ENCODE data around the gene MARCHF2.

Gene MARCHF2

DNA sequence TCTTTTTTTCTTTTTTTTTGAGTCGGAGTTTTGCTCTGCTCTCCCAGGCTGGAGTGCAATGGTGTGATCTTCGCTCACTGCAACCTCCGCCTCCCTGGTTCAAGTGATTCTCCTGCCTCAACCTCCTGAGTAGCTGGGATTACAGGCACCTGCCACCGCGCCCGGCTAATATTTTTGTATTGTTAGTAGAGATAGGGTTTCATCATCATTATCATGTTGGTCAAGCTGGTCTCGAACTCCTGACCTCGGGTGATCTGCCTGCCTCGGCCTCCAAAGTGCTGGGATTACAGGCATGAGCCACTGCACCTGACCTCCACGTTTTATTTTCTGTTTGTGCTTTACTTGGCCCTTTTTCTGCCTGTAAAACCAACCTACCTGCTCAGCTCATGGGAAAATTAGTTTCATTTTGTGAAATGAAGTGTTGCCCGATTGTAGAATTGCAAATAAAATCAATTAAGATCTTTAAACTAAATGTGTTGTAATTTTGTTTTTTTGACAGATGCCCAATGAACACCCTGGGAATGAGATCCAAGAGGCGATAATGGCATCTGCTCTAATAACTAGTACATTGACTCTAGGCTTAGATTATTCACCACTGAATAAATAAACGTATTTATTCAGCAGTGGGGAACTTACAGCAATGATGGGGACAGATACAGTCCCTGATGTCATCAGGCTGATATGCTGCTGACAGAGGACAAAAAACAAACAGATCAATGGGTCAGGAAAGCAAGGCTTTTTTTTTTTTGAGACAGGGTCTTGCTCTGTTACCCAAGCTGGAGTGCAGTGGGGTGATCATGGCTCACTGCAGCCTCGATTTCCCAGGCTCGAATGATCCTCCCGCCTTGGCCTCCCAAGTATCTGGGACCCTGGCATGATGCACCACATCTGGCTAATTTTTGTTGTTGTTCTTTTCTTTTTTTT, 25.2 kb upstream of the MARCHF2 start:
- in situ Hi-C loops (cut with MboI; ENCODE audit: low sequenced_read_pairs): no loop called here

DNA sequence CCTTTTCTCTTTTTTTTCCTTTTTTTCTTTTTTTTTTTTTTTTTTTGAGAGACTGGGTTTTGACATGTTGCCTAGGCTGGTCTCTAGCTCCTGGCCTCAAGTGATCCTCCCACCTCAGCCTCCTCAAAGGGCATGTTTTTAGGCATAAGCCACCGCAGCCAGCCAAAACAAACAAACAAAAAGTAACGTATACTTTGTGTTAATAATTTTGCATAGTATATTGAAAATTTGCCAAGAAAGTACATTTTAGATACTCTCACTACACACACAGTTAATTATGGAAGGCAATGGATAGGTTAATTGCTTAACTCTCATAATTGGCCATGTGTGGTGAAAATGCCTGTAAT, 24.5 kb upstream of the MARCHF2 start:
- in situ Hi-C loops (cut with MboI; ENCODE audit: low sequenced_read_pairs): no loop called here

DNA sequence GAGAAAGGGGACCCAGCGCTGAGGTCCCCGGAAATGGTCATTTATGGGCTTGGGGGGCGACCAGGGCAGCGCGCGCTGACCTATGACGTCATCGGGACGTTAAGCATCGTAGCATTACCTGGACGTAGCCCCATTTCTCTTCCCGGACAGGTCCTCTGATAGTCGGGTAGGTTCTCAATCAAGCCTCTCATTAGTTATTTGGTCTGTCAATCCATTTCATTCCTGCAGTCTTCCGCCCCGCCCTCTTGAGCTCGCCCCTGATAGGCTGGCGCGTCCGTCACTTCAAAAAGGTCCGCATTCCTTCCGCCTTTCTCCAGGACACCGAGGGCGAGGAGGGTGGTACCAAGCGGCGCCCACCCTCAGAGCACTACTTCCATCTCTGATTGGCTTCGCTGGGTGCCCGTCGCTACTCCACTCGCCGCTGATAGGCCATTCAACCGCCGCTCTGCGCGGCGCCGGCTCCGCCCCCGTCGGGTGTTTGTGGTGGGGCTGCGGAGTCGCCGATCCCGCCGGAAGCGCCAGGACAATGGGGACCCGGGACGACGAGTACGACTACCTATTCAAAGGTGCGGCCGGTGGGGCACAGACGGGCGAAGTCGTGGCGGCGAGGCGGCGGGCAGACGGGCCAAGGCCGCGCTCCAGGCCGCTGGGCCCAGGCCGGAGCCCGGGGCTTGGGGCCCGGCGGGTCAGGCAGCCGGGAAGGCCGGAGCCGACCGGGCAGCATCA, 23.1 kb upstream of the MARCHF2 start, which contains the start of gene RAB11B:
Gene RAB11B (plus strand): TSS at position 470 of the 726 bp plus-strand sequence. CDS start 57 bp downstream, at position 527.
- in situ Hi-C loops (cut with MboI; ENCODE audit: low sequenced_read_pairs): no loop called here

DNA sequence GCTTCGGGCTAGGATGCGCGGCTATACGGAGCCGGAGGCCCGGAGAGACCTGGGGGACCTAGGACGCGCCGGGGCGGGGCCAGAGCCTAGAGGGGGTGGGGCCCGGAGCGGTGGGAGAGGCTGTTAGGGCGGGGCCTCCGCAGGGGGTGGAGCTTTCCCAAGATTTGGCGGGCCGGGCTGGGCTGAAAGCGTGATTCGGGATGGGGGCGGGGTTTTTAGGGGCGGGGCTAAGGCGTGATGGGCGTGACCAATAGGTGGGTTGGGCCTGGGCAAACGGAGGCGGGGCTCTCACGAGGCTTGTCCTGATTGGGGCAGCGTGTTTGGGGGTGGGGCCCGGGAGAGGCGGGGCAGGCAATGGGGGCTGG, 22.5 kb upstream of the MARCHF2 start:
- in situ Hi-C loops (cut with MboI; ENCODE audit: low sequenced_read_pairs): no loop called here

DNA sequence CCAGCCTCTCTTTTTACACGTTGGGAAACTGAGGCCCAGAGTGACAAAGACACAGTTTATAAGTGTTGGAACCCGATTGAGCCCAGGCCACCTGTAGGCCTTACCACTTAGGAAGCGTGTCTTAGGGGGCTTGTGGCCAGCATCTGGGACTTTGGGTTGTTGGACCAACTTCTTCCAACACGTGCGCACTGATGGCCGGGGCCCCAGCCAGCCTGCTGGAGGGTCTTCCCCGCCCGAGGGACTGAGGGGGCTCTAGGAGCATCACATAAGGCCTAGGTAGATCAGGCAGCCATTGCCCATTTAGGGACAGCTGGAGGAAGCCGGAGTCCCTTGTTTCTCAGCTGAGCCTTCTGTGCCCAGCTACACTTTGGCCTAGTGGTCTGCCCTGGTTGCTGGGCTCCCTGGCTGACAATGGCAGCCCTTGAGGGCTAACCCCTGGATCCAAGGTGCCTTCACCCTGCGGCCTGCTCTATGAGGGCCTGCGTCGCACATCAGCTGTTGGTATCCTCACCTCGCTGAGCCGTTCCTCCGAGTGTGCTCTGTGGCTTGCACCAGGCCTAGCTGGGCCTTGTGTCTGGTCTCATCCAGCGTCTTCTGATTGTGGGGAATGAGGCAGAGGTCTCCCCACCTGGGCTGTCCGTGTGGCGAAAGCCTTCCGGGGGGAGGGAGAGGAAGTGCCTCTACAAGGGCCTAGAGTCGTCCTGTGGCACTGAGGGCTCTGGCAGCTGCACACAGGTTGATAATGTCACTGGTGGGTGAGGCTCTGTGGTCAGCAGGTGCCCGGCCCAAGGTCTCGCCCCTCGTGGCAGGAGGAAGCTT, 21.7 kb upstream of the MARCHF2 start:
- in situ Hi-C loops (cut with MboI; ENCODE audit: low sequenced_read_pairs): no loop called here

DNA sequence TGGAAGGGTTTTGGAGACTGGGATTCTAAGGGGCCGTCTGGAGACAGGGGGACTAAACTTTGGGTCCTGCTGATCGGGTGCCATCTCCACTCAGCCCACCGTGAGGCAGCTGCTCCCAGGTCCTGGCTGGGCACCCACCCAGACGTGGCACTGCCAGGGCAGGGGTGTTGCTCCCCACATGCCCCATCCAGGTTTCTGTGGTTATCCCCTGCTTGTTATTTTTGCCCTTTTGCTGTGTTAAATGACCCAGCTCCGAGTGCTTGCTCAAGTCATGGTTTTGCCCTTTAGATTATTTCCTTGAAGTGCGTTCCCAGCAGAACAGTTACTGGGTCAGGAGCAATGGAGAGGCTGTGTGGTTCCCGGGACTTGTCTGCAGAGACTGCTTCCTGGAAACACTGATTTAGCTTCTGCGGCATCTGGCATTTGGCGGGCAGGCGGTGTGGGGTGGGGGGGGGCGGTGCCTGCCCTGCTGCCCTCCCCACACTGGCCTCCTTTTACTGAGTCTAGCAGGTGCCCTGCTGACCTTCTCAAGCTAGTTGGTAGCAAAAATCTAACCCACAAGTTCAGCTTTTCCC, 21.0 kb upstream of the MARCHF2 start:
- in situ Hi-C loops (cut with MboI; ENCODE audit: low sequenced_read_pairs): no loop called here

DNA sequence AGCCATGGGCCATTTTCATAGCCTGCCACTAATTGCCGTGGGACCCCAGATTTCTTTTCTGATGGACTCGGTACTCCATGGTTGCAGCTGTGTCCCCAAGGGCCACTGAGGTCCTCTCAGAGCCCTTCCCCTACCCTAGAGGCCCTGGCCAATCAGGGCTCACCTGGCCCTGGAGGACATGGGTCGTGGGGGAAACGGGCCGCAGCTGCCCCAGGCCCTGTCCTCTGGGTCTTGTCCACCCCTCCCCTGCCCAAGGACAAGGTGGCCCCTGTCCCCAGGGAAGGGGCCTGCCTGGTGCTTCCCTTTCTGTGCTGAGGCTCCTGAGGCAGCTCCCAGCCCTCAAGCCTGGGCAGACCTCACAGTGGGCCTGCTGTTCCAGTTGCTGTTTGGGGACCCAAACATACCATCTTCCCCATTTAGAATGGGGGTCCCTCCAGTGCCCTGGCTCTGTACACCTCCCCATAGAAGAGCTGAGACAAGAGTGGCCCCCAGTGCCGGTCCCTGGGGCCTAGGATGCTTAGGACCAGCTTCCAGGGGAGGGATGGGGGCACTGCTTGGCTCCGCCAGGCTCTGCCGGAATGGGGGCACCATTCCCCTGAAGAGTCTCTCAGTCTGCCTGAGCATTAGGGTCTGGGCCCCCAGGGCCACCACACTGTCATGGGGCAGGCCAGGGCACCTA, 19.8 kb upstream of the MARCHF2 start:
- in situ Hi-C loops (cut with MboI; ENCODE audit: low sequenced_read_pairs): no loop called here

DNA sequence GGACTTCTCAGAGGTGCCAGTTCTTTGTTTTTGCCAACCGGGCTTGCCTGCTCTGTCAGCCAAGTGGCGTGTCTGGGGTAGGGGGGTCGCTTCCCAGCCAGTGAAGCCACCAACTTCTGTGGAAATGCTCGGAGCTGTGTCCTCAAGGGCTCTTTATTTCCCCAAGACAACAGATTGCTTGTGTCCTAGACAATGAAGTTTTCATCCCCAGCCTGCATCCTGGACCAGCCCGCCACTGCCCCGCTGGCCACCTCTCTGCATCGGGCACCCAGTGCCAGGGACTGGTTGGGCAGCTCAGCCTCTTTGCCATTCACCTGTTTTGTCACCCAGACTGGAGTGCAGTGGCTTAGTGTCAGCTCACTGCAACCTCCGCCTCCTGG, 19.2 kb upstream of the MARCHF2 start:
- in situ Hi-C loops (cut with MboI; ENCODE audit: low sequenced_read_pairs): no loop called here

DNA sequence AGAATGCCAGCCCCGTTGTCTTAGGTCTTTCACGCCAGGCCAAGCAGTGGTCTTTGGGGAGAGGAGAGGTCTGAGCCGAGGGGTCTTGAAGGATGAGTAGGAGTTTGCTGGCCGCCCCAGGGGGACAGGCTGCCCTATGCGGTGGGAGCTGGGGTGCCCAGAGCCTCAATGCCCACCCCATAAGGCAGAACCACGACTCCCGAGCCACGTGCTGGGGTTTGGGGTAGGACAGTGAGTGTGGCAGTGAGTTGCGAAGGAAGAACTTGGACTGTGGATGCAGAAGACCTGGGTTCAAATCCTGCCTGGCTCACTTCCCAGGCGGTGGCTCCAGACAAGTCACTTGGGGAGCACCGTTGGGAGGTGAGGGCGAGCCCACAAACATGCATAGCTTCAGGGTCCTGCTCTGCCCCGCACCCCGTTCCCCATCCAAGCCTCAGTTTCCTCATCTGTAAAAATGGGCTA, 17.5 kb upstream of the MARCHF2 start:
- in situ Hi-C loops (cut with MboI; ENCODE audit: low sequenced_read_pairs): no loop called here

DNA sequence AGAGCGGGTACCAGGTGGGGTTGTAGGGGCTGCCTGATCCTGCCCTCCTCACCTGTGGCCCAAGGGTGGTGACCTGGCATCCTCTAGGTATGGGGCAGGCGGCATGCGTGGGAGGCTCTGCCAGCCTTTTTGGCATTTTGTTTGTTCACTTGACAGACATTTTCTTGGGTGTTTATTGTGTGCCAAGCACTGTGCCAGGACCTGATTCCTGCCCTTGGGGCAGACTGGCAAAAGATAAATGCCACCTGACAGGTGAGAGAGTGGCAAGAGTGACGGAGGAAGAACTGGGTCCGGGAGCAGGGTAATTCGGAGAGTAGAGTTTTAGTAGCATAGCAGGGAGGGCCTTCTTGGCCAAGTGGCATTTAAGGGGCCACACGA, 16.9 kb upstream of the MARCHF2 start:
- in situ Hi-C loops (cut with MboI; ENCODE audit: low sequenced_read_pairs): no loop called here

DNA sequence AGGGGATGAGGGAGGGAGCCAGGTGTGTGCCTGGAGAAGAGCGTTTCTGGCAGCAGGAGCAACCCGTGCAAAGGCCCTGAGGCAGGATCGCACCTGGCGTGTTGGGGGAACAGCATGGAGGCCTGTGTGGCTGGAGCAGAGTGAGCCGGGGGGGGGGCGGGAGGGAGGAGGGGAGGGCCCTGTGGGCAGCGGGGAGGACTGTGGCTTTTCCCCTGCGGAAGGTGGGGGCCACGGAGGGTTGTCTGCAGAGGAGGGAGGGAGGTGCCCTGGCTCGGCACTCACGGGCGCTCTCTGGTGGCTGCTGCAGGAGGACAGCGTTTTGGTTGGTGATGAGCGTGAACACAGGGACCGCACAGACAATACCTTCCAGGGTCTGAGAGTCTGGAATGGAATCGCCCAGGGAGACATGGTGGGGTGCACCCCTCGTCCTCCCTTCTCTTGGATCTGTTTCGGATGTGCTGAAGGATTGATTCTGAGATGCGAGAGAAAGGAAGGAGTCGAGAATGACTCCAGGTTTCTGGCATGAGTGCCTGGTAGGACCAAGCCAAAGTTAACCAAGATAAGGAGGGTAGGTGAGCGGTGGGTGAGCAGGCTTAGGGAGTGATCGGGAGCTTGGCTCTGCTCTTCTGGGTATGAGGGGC, 16.4 kb upstream of the MARCHF2 start:
- in situ Hi-C loops (cut with MboI; ENCODE audit: low sequenced_read_pairs): no loop called here

DNA sequence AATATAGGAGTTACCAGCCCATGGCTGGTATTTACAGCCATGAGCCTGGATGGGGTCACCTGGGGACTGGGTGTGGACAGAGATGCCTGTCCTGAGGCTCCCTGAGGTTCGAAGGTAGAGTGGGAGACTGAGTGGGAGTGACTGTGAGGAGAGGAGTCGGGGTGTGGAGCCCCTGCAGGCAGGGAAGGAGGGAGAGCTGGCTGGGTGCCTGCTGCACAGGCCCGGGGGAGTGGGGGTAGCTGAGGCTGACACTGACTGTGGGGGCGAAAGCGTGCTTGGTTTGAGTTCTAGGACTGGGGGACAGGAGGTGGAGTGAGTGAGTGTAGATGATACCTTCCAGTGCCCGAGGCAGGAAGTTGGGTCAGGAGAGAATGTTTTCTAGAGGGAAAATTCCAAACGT, 15.8 kb upstream of the MARCHF2 start:
- in situ Hi-C loops (cut with MboI; ENCODE audit: low sequenced_read_pairs): no loop called here

DNA sequence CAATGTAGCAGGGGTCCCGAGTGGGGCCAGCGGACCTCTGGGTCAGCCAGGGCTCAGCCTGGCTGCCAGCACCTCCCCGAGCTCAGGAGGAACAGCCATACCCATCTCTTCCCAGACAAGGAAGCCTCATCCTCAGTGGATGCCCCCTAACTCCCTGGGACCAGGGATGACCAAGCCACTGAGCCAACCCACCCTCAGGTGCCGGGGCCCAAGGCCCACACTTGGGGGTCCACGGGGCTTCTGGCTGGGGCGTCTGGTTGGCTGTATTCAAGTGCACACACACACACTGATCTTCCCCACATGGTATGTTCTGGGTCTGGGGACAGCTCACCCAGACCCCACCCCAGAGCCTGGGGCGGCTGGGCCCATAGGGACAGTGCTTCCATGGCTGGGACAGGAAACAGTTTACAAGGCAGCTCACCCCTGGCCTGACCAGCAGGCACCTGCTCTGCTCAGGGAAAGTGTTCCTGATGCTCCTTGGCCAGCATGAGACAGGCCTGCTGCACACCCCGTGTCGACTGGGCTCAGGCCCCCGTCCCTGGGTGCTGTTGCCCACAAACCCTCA, 15.3 kb upstream of the MARCHF2 start:
- in situ Hi-C loops (cut with MboI; ENCODE audit: low sequenced_read_pairs): no loop called here

DNA sequence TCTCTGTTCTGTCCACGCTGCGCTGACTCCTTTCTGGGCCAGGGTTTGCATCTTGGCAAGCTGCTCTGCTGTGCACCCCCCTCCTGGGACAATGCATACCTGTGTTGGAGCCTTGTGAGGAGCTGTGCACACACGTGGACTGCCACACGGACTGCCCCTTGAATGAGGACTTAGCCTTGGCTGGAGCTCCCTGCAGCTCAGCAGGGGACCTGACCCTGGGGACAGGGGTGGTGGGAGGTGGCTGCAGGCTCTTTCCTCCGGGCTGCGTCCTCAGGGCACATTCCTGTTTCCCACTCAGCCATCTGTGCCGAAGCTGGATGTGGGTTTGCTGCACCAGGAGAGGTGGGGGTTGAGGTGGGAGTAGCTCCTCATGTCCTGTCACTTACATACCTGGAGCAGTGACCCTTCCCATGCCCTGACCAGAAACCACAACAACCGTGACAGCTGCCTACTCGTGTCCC, 14.8 kb upstream of the MARCHF2 start:
- in situ Hi-C loops (cut with MboI; ENCODE audit: low sequenced_read_pairs): no loop called here

DNA sequence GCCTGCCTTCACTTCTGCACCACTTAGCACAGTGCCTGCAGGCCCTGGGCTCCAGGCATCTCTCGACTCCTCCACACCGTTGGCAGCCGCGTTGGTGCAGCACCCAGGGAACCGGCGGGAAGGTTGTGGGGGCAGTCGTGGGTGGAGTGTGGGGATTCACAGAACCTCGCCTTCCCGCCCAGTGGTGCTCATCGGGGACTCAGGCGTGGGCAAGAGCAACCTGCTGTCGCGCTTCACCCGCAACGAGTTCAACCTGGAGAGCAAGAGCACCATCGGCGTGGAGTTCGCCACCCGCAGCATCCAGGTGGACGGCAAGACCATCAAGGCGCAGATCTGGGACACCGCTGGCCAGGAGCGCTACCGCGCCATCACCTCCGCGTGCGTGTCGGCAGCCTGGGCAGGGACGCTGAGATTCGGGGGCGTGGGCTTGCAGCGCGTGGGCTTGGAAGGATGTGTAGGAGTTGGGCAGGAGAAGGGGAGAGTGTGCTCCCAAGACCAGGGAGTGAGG, 13.4 kb upstream of the MARCHF2 start:
- in situ Hi-C loops (cut with MboI; ENCODE audit: low sequenced_read_pairs): no loop called here

DNA sequence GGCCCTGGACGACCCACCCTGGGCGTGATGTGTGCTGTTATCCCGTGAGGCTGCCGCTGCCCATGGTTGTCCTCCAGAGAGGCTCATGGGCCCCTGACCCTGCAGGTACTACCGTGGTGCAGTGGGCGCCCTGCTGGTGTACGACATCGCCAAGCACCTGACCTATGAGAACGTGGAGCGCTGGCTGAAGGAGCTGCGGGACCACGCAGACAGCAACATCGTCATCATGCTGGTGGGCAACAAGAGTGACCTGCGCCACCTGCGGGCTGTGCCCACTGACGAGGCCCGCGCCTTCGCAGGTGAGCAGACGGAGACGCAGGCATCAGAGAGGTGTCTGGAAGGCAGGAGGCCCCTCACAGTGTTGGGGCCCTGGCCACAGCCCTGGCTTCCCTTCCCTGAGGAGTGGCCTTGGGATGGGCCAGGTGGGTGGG, 11.1 kb upstream of the MARCHF2 start:
- in situ Hi-C loops (cut with MboI; ENCODE audit: low sequenced_read_pairs): no loop called here

DNA sequence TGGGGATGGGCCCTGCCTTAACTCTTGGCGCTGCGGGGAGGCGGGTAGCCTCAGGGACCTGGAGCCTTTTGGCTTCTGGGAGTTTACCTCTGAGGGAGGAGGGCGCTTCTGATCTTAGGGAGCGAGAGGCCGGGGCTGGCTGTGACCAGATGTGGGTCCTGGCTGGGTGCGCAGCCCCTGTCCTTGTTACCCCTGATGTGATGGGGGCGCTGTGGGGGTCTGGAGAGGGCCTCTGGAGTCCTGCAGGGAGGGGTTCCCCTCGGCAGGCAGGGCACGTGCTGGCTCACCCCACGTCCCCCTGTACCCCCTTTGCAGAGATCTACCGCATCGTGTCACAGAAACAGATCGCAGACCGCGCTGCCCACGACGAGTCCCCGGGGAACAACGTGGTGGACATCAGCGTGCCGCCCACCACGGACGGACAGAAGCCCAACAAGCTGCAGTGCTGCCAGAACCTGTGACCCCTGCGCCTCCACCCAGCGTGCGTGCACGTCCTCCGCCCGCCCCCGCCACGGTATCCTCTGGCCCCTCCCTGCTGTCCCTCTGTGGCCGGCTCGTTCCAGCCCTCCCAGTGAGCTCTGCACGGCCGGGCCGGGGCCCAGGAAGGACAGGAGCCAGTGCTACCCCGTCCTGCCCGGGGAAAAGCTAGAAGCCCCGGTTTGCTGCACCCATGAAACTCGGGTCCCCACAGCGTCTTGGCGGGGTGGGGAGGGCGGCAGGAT, 9.8 kb upstream of the MARCHF2 start:
- in situ Hi-C loops (cut with MboI; ENCODE audit: low sequenced_read_pairs): no loop called here

DNA sequence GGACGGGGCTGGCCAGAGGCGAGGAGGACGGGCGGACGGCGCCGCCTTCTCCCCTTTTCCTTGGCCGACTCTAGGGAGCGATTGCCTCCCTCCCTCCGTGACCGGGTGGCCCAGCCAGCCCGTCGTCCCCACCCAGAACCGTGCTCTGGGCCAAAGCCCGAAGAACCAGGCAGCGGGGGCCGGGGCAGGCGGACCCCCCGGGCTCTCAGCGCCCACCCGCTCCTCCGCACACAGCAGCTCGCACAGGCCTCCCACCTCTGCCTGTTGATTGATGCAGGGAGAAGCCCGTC, 9.3 kb upstream of the MARCHF2 start:
- in situ Hi-C loops (cut with MboI; ENCODE audit: low sequenced_read_pairs): no loop called here
